Peyer's patch (tissue), 4 donors: ENCODE data around the gene STK32C.

Experiments
- POLR2A ChIP-seq, 2 donors: fragments of 450-650 bp; IDR thresholded peaks; one replicate each; pipeline ENCODE4 v1.5.1; 2017; ENCODE audit warnings: antibody characterized with exemption in 2 of 2, mild to moderate bottlenecking in 2 of 2, moderate library complexity in 2 of 2
- TF ChIP-seq, protein P1 (sequence below), 6 experiments: fragments of 450-650 bp in 4 of 6; fragments of 200-600 bp in 2 of 6; sonication (generic) in 1 of 6; IDR thresholded peaks; one replicate each; pipeline ENCODE4 v1.5.1; 2017 to 2019; ENCODE audit warnings: antibody characterized with exemption in 6 of 6, mild to moderate bottlenecking in 3 of 6, moderate library complexity in 1 of 6

DNA sequence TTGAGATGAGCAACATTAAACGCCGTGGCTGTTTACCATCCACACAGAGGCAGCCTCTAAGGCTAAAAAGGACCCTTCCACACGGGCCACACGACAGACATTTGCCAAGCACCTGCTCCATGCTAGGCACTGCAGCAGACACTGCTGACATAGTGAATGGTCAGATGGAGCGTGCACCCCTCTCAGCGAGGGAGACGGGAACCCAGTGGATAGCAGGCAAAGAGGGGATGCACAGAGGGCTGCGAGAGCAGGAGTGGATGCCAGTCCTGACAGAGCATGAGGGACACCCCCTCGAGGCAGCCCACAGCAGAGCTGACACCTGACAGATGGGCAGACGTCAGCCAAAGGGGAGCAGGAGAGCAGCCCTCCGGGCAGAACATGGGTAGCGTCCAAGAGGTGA lies 5.6 kb upstream of the STK32C start:
- TF ChIP-seq, protein P1, sequence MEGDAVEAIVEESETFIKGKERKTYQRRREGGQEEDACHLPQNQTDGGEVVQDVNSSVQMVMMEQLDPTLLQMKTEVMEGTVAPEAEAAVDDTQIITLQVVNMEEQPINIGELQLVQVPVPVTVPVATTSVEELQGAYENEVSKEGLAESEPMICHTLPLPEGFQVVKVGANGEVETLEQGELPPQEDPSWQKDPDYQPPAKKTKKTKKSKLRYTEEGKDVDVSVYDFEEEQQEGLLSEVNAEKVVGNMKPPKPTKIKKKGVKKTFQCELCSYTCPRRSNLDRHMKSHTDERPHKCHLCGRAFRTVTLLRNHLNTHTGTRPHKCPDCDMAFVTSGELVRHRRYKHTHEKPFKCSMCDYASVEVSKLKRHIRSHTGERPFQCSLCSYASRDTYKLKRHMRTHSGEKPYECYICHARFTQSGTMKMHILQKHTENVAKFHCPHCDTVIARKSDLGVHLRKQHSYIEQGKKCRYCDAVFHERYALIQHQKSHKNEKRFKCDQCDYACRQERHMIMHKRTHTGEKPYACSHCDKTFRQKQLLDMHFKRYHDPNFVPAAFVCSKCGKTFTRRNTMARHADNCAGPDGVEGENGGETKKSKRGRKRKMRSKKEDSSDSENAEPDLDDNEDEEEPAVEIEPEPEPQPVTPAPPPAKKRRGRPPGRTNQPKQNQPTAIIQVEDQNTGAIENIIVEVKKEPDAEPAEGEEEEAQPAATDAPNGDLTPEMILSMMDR (IDR thresholded peaks at IDR 0.05), result no peak
- no peak for TF ChIP-seq POLR2A (IDR thresholded peaks at IDR 0.05)
